Ishikawa (cell line): ENCODE results near the gene LAIR1.

Source experiments
- CEBPB ChIP-seq: IDR thresholded peaks from 2 replicates; pipeline ENCODE4 v1.6.1; 2012
- EP300 ChIP-seq: IDR thresholded peaks from 2 replicates; pipeline ENCODE4 v1.6.1; 2012; ENCODE audit warnings: borderline replicate concordance
- FOXM1 ChIP-seq: IDR thresholded peaks from 2 replicates; pipeline ENCODE4 v1.6.1; 2012; ENCODE audit warnings: low read depth, borderline replicate concordance
- MAX ChIP-seq: IDR thresholded peaks from 2 replicates; pipeline ENCODE4 v1.6.1; 2012
- RAD21 ChIP-seq: IDR thresholded peaks from 2 replicates; pipeline ENCODE4 v1.6.1; 2012; ENCODE audit warnings: low read depth
- REST ChIP-seq: IDR thresholded peaks from 2 replicates; pipeline ENCODE4 v1.6.1; 2012; ENCODE audit warnings: low read depth, mild to moderate bottlenecking
- TAF1 ChIP-seq: IDR thresholded peaks from 2 replicates; pipeline ENCODE4 v1.6.1; 2012; ENCODE audit warnings: low read depth, mild to moderate bottlenecking
- TEAD4 ChIP-seq: IDR thresholded peaks from 2 replicates; pipeline ENCODE4 v1.6.1; 2012
- YY1 ChIP-seq: IDR thresholded peaks from 2 replicates; pipeline ENCODE4 v1.6.1; 2012; ENCODE audit warnings: low read depth

GRCh38 chr19:54364775-54365257, at the start of gene LAIR1:
- TF ChIP-seq YY1, result no peak
- no peak for TF ChIP-seq RAD21
- TF ChIP-seq EP300, result no peak
- TF ChIP-seq FOXM1, result no peak
- TF ChIP-seq MAX, result no peak
- TF ChIP-seq TAF1, result no peak
- no peak for TF ChIP-seq TEAD4
- no peak for TF ChIP-seq CEBPB
- TF ChIP-seq REST, result no peak
